ENCODE measurements around the gene PDLIM3.

The PDLIM3 gene

GRCh38 chr4:185471235-185472102 lies 63.8 kb downstream of the PDLIM3 start, which contains the start of gene CCDC110 (continued):
- TF ChIP-seq PRDM10 (tag by site-specific recombination; IDR thresholded peaks at IDR 0.05) (no peak), ZNF707 (tag by site-specific recombination; IDR thresholded peaks at IDR 0.05) (no peak), ZNF670 (tag by site-specific recombination; IDR thresholded peaks at IDR 0.05; ENCODE audit: low read depth) (no peak), ZNF184 (tag by site-specific recombination; IDR thresholded peaks at IDR 0.05) (no peak), ZXDB (tag by site-specific recombination; IDR thresholded peaks at IDR 0.05) (0 out of 2 replicates have a peak, but pooled peaks have one; percentile 28), CTCF (tag by site-specific recombination; IDR thresholded peaks at IDR 0.05) (peak; percentile 50; the same call in 1 of the 2 replicates), KLF7 (tag by site-specific recombination; IDR thresholded peaks at IDR 0.05; ENCODE audit: borderline replicate concordance) (no peak), ZNF266 (tag by site-specific recombination; IDR thresholded peaks at IDR 0.05; ENCODE audit: low read depth) (no peak), SP3 (tag by site-specific recombination; IDR thresholded peaks at IDR 0.05) (no peak; the same call in 1 of the 2 replicates), YY2 (tag by site-specific recombination; IDR thresholded peaks at IDR 0.05) (no peak), ZNF843 (tag by site-specific recombination; IDR thresholded peaks at IDR 0.05) (no peak), ZNF518A (tag by site-specific recombination; conservative IDR thresholded peaks at IDR 0.05; ENCODE audit: low read depth) (no peak), KLF9 (tag by site-specific recombination; IDR thresholded peaks at IDR 0.05; ENCODE audit: low read depth) (peak; percentile 16; the same call in 1 of the 2 replicates), SP7 (tag by site-specific recombination; IDR thresholded peaks at IDR 0.05) (peak; percentile 17; the same call in 1 of the 2 replicates), ATF2 (tag by site-specific recombination; IDR thresholded peaks at IDR 0.05; ENCODE audit: low read depth) (no peak), ZNF169 (tag by site-specific recombination; IDR thresholded peaks at IDR 0.05) (no peak), ZNF624 (tag by site-specific recombination; IDR thresholded peaks at IDR 0.05) (no peak), ZNF223 (tag by site-specific recombination; IDR thresholded peaks at IDR 0.05) (no peak), ZBTB1 (tag by site-specific recombination; IDR thresholded peaks at IDR 0.05) (no peak), ZNF280C (tag by site-specific recombination; IDR thresholded peaks at IDR 0.05) (no peak), ZNF791 (tag by site-specific recombination; IDR thresholded peaks at IDR 0.05) (no peak), ZNF354C (tag by site-specific recombination; IDR thresholded peaks at IDR 0.05; ENCODE audit: borderline replicate concordance, low read depth) (no peak), ZNF26 (tag by site-specific recombination; IDR thresholded peaks at IDR 0.05) (no peak)

Data from HEK293 (cell line).